ENCODE measurements around the gene AFF1. TPM values are rescaled to one million over a fixed set of nuclear protein-coding genes. Genes with fewer than 3 reads are reported as not detected.

AFF1 gene
- total RNA-seq, 1 experiment from 2014 or later = 61.9 TPM

- BruUV-seq (replicated peaks) = TSS peak; percentile 66
- Mint-ChIP-seq H3K9me3 (ENCODE audit: unreplicated experiment) (no peaks in the 10 kb centered on the region), H3K4me3 (ENCODE audit: unreplicated experiment) (peak overlapping the region; percentile 85), H3K27me3 (ENCODE audit: insufficient read depth, unreplicated experiment) (no peaks in the 10 kb centered on the region), H3K4me1 (ENCODE audit: insufficient read depth, unreplicated experiment) (peaks cover 36% of the 10 kb centered on the region), H3K27ac (ENCODE audit: low read depth, unreplicated experiment) (peak overlapping the region; percentile 91), H3K36me3 (ENCODE audit: insufficient read depth, unreplicated experiment) (peaks cover 19% of the 10 kb centered on the region)
- DNase-seq (ENCODE audit: unreplicated experiment) = peak; percentile 89
- POLR2A ChIA-PET = interaction anchor here (0.6 to 11.3 kb wide), 33 partner anchors 8 to 521 kb away, joined by 3 to 256 read pairs (median 6); partner anchors contain the start of genes KLHL8 and PTPN13
- intact Hi-C loops (cut with micrococcal nuclease) = loop anchor here (1.0 to 2.0 kb wide), 5 partner anchors 14 to 185 kb away; no protein-coding TSS in a partner anchor
- CTCF ChIA-PET = interaction anchor here (0.5 to 7.1 kb wide), 12 partner anchors 9 to 299 kb away, joined by 3 to 61 read pairs (median 4); no protein-coding TSS in a partner anchor
- TF ChIP-seq CTCF (IDR thresholded peaks at IDR 0.05; ENCODE audit: unreplicated experiment) = no peak
Observed at GRCh38 chr4:86935853-86936733, 1.3 kb downstream of the AFF1 start.

GRCh38 chr4:86938771-86939520, 4.1 kb downstream of the AFF1 start:
- peaks cover 25% of the 10 kb centered on the region for H3K4me1 Mint-ChIP-seq (ENCODE audit: insufficient read depth, unreplicated experiment)
- no peaks in the 10 kb centered on the region for H3K9me3 Mint-ChIP-seq (ENCODE audit: unreplicated experiment)
- TF ChIP-seq CTCF (IDR thresholded peaks at IDR 0.05; ENCODE audit: unreplicated experiment) = no peak
- peak overlapping the region; percentile 31 for H3K4me3 Mint-ChIP-seq (ENCODE audit: unreplicated experiment)
- H3K36me3 Mint-ChIP-seq (ENCODE audit: insufficient read depth, unreplicated experiment) = peaks cover 12% of the 10 kb centered on the region
- no peak for DNase-seq (ENCODE audit: unreplicated experiment)
- H3K27me3 Mint-ChIP-seq (ENCODE audit: insufficient read depth, unreplicated experiment) = no peaks in the 10 kb centered on the region
- POLR2A ChIA-PET = interaction anchor here (0.6 to 11.3 kb wide), 12 partner anchors 11 to 345 kb away, joined by 3 to 256 read pairs (median 4); partner anchors contain the start of genes KLHL8 and PTPN13
- BruUV-seq (replicated peaks) = no TSS peak
- intact Hi-C loops (cut with micrococcal nuclease) = no loop called here
- H3K27ac Mint-ChIP-seq (ENCODE audit: low read depth, unreplicated experiment) = peak overlapping the region; percentile 19
- CTCF ChIA-PET = interaction anchor here (0.6 to 2.0 kb wide), 4 partner anchors 13 to 142 kb away, joined by 3 to 7 read pairs (median 6); no protein-coding TSS in a partner anchor

GRCh38 chr4:86939729-86940575, 5.1 kb downstream of the AFF1 start:
- intact Hi-C loops (cut with micrococcal nuclease) = no loop called here
- Mint-ChIP-seq H3K4me3 (ENCODE audit: unreplicated experiment) (peak overlapping the region; percentile 31), H3K27ac (ENCODE audit: low read depth, unreplicated experiment) (peak overlapping the region; percentile 27), H3K9me3 (ENCODE audit: unreplicated experiment) (no peaks in the 10 kb centered on the region), H3K27me3 (ENCODE audit: insufficient read depth, unreplicated experiment) (no peaks in the 10 kb centered on the region), H3K4me1 (ENCODE audit: insufficient read depth, unreplicated experiment) (peaks cover 28% of the 10 kb centered on the region), H3K36me3 (ENCODE audit: insufficient read depth, unreplicated experiment) (peaks cover 12% of the 10 kb centered on the region)
- POLR2A ChIA-PET = interaction anchor here (1.7 to 11.3 kb wide), 3 partner anchors 12 to 68 kb away, joined by 4 to 256 read pairs (median 111); no protein-coding TSS in a partner anchor
- no peak for TF ChIP-seq CTCF (IDR thresholded peaks at IDR 0.05; ENCODE audit: unreplicated experiment)
- CTCF ChIA-PET = interaction anchor here (0.6 to 2.0 kb wide), 4 partner anchors 12 to 498 kb away, joined by 4 to 7 read pairs (median 6); no protein-coding TSS in a partner anchor
- no peak for DNase-seq (ENCODE audit: unreplicated experiment)
- BruUV-seq (replicated peaks) = no TSS peak

Measured in MCF 10A (cell line).